ENCODE data around the gene NRGN.
A peak's percentile ranks its signal among the peaks of the same experiment; 100 is the strongest.

DNA sequence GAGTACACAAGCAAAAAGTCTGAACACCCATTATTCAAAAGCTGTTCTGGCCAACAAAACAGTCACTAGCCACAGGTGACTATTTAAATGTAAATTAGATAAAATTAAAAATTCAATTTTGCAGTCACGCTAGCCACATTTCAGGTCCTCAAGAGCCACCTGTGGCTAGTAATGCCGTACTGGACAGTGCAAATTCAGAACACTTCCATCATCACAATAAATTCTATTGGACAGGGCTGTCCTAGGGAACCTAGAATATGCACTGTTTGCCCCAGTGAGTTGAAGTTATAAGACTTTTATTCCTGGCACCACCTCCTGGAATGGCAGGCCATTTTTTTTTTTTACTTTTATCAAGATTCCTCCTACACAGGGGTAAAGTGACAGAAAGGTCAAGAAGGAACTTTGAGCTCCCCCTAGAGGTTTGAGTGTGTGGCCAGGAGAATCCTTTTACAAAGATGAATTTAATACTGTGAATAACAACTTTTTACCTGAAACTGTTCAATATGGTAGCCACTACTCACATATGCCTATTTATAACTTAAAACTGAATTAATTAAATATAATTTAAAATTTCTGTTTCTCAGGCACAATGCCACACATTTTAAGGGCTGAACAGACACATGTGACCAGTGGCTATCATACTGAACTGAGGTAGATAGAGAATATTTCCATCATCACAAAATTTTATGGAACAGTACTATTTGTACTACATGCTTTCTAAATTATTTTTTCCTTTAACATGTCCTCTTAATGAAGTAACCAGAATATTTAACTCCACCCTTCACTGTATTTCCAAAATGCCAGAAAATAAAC lies 53.9 kb downstream of the NRGN start:
- TF ChIP-seq, protein P1, sequence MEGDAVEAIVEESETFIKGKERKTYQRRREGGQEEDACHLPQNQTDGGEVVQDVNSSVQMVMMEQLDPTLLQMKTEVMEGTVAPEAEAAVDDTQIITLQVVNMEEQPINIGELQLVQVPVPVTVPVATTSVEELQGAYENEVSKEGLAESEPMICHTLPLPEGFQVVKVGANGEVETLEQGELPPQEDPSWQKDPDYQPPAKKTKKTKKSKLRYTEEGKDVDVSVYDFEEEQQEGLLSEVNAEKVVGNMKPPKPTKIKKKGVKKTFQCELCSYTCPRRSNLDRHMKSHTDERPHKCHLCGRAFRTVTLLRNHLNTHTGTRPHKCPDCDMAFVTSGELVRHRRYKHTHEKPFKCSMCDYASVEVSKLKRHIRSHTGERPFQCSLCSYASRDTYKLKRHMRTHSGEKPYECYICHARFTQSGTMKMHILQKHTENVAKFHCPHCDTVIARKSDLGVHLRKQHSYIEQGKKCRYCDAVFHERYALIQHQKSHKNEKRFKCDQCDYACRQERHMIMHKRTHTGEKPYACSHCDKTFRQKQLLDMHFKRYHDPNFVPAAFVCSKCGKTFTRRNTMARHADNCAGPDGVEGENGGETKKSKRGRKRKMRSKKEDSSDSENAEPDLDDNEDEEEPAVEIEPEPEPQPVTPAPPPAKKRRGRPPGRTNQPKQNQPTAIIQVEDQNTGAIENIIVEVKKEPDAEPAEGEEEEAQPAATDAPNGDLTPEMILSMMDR (IDR thresholded peaks at IDR 0.05): peak; percentile 32 to 86 (median 69)
- no peak for TF ChIP-seq POLR2A (IDR thresholded peaks at IDR 0.05)
